OCI-LY3 (cell line): Measurements from ENCODE around the gene CALU.

Experiments used
- CTCF ChIP-seq: fragments of 200-600, 300-600 bp; sonication (generic); IDR thresholded peaks from 2 replicates; pipeline ENCODE4 v1.5.1; 2014; ENCODE audit warnings: antibody characterized with exemption, low read length, low read depth
- EZH2phosphoT487 ChIP-seq: fragments of 200-600 bp; shearing (Covaris generic); IDR thresholded peaks from 2 replicates; pipeline ENCODE4 v1.6.1; 2018; ENCODE audit warnings: antibody characterized with exemption, mixed run types, low read depth

- TF ChIP-seq CTCF: no peak
- no peak for TF ChIP-seq EZH2phosphoT487
Measured at GRCh38 chr7:128758553-128758952, 19.4 kb downstream of the CALU start.
